ENCODE results near the gene CEBPG. TPM values are rescaled to one million over a fixed set of nuclear protein-coding genes. Genes with fewer than 3 reads are reported as not detected.

CEBPG gene
- total and polyA plus RNA-seq, 9 of the 15 experiments (the other 6 are each of a cell fraction or from before 2014, with no cell fraction given): 9.5 to 34.9 (median 30.9) TPM

DNA sequence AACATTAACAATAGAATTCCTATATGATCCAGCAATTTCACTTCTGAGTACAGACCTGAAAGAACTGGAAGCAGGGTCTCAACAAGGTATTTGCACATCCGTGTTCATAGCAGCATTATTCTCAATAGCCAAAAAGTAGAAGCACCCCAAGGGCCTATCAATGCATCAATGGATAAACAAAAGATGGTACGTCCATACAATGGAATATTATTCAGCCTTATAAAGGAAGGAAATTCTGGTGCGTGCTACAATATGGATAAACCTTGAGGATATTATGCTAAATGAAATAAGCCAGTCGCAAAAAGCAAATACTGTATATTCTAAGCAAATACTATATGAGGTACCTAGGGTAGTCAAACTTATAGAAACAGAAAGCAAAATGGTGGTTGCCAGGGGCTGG is 40.4 kb upstream of the CEBPG start:
- no TSS peak for BruUV-seq (replicated peaks)
- H2AFZ ChIP-seq (ENCODE audit: low read depth, low read length): no peak overlapping the region
- in situ Hi-C loops (cut with MboI) (no loop called here), intact Hi-C loops (cut with micrococcal nuclease) (no loop called here)
- no peaks in the 10 kb centered on the region for H3K36me3 ChIP-seq (ENCODE audit: control insufficient read depth, insufficient read depth, low read length)
- ATAC-seq: no peak
- H3K9me3 ChIP-seq (replicated peaks; ENCODE audit: control insufficient read depth, insufficient read depth, low read depth, low read length): no peaks in the 10 kb centered on the region
- ChIA-PET POLR2A (no interaction called here), CTCF (ENCODE audit: low intra/inter-chr PET ratio) (no interaction called here)
- TF ChIP-seq SRSF3 (IDR thresholded peaks at IDR 0.05; ENCODE audit: insufficient read depth, low read length) (no peak), ZSCAN32 (CRISPR knock-in tag; IDR thresholded peaks at IDR 0.05) (no peak), RBM25 (IDR thresholded peaks at IDR 0.05; ENCODE audit: low read depth, low read length, severe bottlenecking) (peak; percentile 24)
- no peak overlapping the region for H3K4me2 ChIP-seq (ENCODE audit: insufficient read depth, low read length)
- H3K27ac ChIP-seq (ENCODE audit: extremely low read depth, low read depth, low read length): no peak overlapping the region
- H3K4me1 ChIP-seq (replicated peaks in 1 of 2; ENCODE audit: control insufficient read depth in 2 of 2, insufficient read depth in 2 of 2, low read length in 2 of 2): no peaks in the 10 kb centered on the region
- H3K4me3 ChIP-seq: no peak overlapping the region
- WGBS (ENCODE audit: insufficient coverage, low coverage, missing lambda C conversion rate): 3% methylated on average over 4 of the region's 4 CpGs
- FAIRE-seq: no peak
- no peak overlapping the region for H3K9ac ChIP-seq (ENCODE audit: insufficient read depth in 1 of 2, low read depth in 2 of 2, low read length in 2 of 2)
- H3K27me3 ChIP-seq (ENCODE audit: control insufficient read depth in 2 of 2, insufficient read depth in 2 of 2, low read length in 2 of 2): peaks cover 5 to 11% of the 10 kb centered on the region in 2 experiments
- no peak for DNase-seq (ENCODE audit: extremely low read depth in 1 of 4, low spot score in 3 of 4)
- H4K20me1 ChIP-seq (replicated peaks; ENCODE audit: control insufficient read depth, insufficient read depth, low read length): no peaks in the 10 kb centered on the region
- H3K9me1 ChIP-seq (ENCODE audit: control insufficient read depth, insufficient read depth, low read length): no peaks in the 10 kb centered on the region
- H3K79me2 ChIP-seq (ENCODE audit: control insufficient read depth, insufficient read depth, low read length): no peaks in the 10 kb centered on the region

DNA sequence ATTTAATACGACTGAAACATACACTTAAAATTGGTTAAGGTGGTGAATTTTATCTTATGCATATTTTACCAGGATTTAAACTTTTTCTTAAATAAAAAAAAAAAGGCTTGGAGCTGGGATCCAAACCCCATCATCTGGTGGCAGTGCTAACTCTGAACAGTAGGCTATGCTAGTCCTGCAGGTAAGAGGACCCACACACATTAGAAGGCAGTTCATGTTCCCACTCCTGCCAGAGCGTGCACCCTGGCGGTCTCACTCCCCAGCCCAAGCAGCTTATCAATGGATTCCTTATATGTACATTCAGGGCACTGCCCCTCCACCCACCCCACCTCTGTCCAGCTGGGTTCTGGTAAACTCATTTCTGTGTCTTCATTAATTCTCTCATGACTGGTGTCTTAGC is 39.9 kb upstream of the CEBPG start:
- FAIRE-seq (no peak), DNase-seq (ENCODE audit: extremely low read depth in 1 of 4, low spot score in 3 of 4) (no peak), ATAC-seq (0 out of 3 replicates have a peak, but pooled peaks have one; percentile 52)
- intact Hi-C loops (cut with micrococcal nuclease) (no loop called here), in situ Hi-C loops (cut with MboI) (no loop called here)
- Histone ChIP-seq H3K27me3 (ENCODE audit: control insufficient read depth in 2 of 2, insufficient read depth in 2 of 2, low read length in 2 of 2) (peaks cover 5 to 11% of the 10 kb centered on the region in 2 experiments), H3K27ac (ENCODE audit: extremely low read depth, low read depth, low read length) (no peak overlapping the region), H3K4me1 (replicated peaks in 1 of 2; ENCODE audit: control insufficient read depth in 2 of 2, insufficient read depth in 2 of 2, low read length in 2 of 2) (no peaks in the 10 kb centered on the region), H3K4me3 (no peak overlapping the region), H3K36me3 (ENCODE audit: control insufficient read depth, insufficient read depth, low read length) (no peaks in the 10 kb centered on the region), H3K9ac (ENCODE audit: insufficient read depth in 1 of 2, low read depth in 2 of 2, low read length in 2 of 2) (no peak overlapping the region), H4K20me1 (replicated peaks; ENCODE audit: control insufficient read depth, insufficient read depth, low read length) (no peaks in the 10 kb centered on the region), H3K9me1 (ENCODE audit: control insufficient read depth, insufficient read depth, low read length) (no peaks in the 10 kb centered on the region), H3K79me2 (ENCODE audit: control insufficient read depth, insufficient read depth, low read length) (no peaks in the 10 kb centered on the region), H3K9me3 (replicated peaks; ENCODE audit: control insufficient read depth, insufficient read depth, low read depth, low read length) (no peaks in the 10 kb centered on the region), H2AFZ (ENCODE audit: low read depth, low read length) (no peak overlapping the region), H3K4me2 (ENCODE audit: insufficient read depth, low read length) (no peak overlapping the region)
- 0% methylated on average over 3 of the region's 3 CpGs for whole genome bisulfite sequencing (ENCODE audit: insufficient coverage, low coverage, missing lambda C conversion rate)
- POLR2A ChIA-PET: interaction anchor here (0.9 kb wide), 1 partner anchor 67 kb away, joined by 3 read pairs; no protein-coding TSS in a partner anchor
- TF ChIP-seq DPF2 (IDR thresholded peaks at IDR 0.05) (no peak), ZKSCAN8 (CRISPR knock-in tag; IDR thresholded peaks at IDR 0.05) (no peak), ZNF830 (CRISPR knock-in tag; IDR thresholded peaks at IDR 0.05) (no peak)
- TF ChIP-seq, protein P1, sequence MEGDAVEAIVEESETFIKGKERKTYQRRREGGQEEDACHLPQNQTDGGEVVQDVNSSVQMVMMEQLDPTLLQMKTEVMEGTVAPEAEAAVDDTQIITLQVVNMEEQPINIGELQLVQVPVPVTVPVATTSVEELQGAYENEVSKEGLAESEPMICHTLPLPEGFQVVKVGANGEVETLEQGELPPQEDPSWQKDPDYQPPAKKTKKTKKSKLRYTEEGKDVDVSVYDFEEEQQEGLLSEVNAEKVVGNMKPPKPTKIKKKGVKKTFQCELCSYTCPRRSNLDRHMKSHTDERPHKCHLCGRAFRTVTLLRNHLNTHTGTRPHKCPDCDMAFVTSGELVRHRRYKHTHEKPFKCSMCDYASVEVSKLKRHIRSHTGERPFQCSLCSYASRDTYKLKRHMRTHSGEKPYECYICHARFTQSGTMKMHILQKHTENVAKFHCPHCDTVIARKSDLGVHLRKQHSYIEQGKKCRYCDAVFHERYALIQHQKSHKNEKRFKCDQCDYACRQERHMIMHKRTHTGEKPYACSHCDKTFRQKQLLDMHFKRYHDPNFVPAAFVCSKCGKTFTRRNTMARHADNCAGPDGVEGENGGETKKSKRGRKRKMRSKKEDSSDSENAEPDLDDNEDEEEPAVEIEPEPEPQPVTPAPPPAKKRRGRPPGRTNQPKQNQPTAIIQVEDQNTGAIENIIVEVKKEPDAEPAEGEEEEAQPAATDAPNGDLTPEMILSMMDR (IDR thresholded peaks at IDR 0.05 in 2 of 3, conservative IDR thresholded peaks at IDR 0.05 in 1 of 3; ENCODE audit: insufficient read depth in 2 of 3, low read depth in 1 of 3, low read length in 3 of 3): peak in 2 of 3 experiments; percentile 20 to 34; a peak in 2 of 6 replicates
- no TSS peak for BruUV-seq (replicated peaks)
- CTCF ChIA-PET (ENCODE audit: low intra/inter-chr PET ratio): no interaction called here

Measured in K562 (cell line).